ENCODE results near the gene ST3GAL5. TPM values are rescaled to one million over a fixed set of nuclear protein-coding genes. Genes with fewer than 3 reads are reported as not detected.

Gene ST3GAL5
- total and polyA plus RNA-seq, 2 of the 8 experiments (the other 6 are each of a cell fraction or from before 2014, with no cell fraction given), result 1.9 to 4.5 TPM

- TF ChIP-seq, protein P1, sequence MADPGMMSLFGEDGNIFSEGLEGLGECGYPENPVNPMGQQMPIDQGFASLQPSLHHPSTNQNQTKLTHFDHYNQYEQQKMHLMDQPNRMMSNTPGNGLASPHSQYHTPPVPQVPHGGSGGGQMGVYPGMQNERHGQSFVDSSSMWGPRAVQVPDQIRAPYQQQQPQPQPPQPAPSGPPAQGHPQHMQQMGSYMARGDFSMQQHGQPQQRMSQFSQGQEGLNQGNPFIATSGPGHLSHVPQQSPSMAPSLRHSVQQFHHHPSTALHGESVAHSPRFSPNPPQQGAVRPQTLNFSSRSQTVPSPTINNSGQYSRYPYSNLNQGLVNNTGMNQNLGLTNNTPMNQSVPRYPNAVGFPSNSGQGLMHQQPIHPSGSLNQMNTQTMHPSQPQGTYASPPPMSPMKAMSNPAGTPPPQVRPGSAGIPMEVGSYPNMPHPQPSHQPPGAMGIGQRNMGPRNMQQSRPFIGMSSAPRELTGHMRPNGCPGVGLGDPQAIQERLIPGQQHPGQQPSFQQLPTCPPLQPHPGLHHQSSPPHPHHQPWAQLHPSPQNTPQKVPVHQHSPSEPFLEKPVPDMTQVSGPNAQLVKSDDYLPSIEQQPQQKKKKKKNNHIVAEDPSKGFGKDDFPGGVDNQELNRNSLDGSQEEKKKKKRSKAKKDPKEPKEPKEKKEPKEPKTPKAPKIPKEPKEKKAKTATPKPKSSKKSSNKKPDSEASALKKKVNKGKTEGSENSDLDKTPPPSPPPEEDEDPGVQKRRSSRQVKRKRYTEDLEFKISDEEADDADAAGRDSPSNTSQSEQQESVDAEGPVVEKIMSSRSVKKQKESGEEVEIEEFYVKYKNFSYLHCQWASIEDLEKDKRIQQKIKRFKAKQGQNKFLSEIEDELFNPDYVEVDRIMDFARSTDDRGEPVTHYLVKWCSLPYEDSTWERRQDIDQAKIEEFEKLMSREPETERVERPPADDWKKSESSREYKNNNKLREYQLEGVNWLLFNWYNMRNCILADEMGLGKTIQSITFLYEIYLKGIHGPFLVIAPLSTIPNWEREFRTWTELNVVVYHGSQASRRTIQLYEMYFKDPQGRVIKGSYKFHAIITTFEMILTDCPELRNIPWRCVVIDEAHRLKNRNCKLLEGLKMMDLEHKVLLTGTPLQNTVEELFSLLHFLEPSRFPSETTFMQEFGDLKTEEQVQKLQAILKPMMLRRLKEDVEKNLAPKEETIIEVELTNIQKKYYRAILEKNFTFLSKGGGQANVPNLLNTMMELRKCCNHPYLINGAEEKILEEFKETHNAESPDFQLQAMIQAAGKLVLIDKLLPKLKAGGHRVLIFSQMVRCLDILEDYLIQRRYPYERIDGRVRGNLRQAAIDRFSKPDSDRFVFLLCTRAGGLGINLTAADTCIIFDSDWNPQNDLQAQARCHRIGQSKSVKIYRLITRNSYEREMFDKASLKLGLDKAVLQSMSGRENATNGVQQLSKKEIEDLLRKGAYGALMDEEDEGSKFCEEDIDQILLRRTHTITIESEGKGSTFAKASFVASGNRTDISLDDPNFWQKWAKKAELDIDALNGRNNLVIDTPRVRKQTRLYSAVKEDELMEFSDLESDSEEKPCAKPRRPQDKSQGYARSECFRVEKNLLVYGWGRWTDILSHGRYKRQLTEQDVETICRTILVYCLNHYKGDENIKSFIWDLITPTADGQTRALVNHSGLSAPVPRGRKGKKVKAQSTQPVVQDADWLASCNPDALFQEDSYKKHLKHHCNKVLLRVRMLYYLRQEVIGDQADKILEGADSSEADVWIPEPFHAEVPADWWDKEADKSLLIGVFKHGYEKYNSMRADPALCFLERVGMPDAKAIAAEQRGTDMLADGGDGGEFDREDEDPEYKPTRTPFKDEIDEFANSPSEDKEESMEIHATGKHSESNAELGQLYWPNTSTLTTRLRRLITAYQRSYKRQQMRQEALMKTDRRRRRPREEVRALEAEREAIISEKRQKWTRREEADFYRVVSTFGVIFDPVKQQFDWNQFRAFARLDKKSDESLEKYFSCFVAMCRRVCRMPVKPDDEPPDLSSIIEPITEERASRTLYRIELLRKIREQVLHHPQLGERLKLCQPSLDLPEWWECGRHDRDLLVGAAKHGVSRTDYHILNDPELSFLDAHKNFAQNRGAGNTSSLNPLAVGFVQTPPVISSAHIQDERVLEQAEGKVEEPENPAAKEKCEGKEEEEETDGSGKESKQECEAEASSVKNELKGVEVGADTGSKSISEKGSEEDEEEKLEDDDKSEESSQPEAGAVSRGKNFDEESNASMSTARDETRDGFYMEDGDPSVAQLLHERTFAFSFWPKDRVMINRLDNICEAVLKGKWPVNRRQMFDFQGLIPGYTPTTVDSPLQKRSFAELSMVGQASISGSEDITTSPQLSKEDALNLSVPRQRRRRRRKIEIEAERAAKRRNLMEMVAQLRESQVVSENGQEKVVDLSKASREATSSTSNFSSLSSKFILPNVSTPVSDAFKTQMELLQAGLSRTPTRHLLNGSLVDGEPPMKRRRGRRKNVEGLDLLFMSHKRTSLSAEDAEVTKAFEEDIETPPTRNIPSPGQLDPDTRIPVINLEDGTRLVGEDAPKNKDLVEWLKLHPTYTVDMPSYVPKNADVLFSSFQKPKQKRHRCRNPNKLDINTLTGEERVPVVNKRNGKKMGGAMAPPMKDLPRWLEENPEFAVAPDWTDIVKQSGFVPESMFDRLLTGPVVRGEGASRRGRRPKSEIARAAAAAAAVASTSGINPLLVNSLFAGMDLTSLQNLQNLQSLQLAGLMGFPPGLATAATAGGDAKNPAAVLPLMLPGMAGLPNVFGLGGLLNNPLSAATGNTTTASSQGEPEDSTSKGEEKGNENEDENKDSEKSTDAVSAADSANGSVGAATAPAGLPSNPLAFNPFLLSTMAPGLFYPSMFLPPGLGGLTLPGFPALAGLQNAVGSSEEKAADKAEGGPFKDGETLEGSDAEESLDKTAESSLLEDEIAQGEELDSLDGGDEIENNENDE (IDR thresholded peaks at IDR 0.05; ENCODE audit: insufficient replicate concordance, low read length), result no peak
These were observed 90.9 kb downstream of the ST3GAL5 start (continued) for GRCh38 chr2:85797921-85798320.

Measured in H1 (cell line).